Epithelial cell of prostate (primary cell): ENCODE measurements around the gene RNF222.
"Not testable (repeated sequence)": the region's sequence is repeated elsewhere in the genome, so short reads cannot be mapped to it uniquely, and the experiment has no call there.

ENCODE experiments used
- DNase-seq: peaks from one replicate; pipeline ENCODE4 v3.0.0-alpha.2; 2011; ENCODE audit warnings: low read depth, low spot score
- H3K27ac ChIP-seq: fragments of 450-650 bp; 2 replicates; pipeline ENCODE4 v1.5.1; 2017; ENCODE audit warnings: mild to moderate bottlenecking

The RNF222 gene

DNA sequence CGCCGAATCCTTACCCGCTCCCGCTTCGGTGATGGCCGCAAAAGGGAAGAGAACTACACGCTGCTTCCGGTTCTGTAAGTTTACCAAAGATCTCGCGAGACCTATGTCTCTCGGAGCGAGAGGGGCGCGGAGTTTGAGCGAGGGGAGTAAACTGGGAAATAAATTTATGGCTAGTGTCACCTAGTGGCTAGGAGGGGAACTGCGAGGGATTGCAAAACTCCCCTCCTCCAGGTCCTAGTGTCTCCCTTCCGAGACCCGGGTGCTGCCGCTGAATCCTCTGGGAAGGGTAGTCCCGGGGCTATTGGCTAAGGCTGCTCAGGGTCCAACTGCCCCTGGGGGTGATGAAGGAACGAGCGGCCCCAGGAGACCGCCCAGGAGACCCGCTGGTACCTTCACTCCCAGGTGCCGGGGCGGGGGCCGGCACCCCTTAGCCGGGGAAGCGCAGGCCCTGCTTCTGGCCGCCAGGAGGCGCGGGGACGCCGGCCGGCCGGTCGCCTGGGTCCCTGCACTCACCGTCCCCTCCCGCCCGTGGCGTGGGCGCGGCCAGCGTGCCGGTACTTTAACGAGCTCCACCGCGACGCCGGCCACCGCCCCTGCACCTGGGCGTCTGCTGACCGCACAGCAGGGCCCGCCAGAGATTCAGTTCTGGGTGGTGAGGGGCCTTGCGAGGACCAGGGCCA is 14.3 kb downstream of the RNF222 start, which contains the start of gene RPL26:
Gene RPL26, minus strand, starts transcription at position 51 of the 680 bp plus-strand sequence. CDS start 883 bp downstream, outside the sequence.
- peak; percentile 88 for DNase-seq
- H3K27ac ChIP-seq, result peak within 1 kb of the TSS; percentile 92

DNA sequence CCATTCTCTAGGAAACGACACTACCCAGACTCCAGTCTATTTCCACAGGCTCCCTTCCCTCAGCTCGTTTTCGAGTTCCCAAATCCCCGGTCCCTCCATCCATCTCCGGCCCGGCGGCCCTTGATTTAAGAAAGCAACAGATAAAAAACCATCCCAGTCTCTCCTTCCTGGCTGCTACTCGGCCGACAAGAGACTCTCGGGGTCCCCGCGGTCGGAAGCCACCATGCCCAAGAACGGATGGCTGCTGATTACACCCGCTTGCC is 14.8 kb downstream of the RNF222 start:
- DNase-seq, result no peak
- H3K27ac ChIP-seq, result peak overlapping the region; percentile 92

DNA sequence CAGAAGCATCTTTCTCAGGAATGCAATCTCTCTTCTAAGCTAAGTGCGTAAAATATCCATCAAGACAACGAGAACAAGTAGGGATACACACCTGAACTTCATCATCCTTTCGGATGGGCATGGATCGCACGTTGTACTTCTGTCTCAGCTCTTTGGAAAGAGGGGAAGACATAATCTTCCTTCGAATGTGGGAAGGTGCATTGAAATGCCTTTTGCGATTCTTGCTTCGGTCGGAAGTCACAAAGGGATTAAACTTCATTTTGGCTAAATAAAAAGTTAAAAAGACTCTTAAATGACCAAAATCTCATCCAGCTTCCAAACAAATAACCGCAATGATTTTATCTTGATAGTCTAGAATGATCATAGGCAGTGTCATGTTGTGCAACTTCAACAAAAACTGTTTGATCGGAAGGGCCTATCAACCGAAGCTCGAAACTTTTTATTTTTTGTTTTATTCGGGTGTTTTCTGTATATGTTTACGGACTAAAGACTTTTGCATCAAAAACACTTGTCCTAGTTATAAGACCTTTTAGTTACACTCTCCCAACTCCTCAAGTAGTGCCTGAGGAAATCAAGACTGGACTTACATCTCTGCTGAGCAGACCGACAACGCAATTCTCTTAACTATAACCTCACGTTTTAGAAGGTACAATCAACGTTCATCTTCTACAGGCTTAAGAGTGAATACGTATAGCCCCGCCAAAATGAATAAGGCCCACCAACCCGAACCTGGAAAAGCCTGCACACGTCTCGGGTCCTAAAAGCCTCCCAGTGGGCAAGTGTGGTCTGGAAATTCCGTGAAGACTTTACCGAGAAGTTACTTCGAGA is 15.4 kb downstream of the RNF222 start:
- peak overlapping the region; percentile 92 for H3K27ac ChIP-seq
- DNase-seq, result no peak

DNA sequence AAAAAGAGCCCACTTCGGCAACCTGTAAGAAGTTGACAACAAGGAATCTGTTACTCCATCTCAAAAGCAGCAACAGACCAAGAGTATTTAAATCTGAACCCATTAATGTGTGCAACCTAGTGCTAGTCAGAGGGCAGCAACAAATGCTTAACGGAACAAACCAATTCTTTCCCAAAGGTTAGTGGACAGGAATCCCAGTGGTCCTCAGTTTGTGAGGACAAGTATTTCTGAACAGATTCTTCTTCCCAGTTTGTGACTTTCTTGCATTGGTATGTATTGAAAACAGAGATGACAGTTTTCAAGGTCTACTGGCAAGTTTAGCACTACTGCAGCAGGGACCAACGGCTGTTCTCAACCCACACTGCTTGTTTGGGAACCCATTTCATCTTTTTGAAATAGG is 17.6 kb downstream of the RNF222 start:
- no peak for DNase-seq
- peak overlapping the region; percentile 92 for H3K27ac ChIP-seq

DNA sequence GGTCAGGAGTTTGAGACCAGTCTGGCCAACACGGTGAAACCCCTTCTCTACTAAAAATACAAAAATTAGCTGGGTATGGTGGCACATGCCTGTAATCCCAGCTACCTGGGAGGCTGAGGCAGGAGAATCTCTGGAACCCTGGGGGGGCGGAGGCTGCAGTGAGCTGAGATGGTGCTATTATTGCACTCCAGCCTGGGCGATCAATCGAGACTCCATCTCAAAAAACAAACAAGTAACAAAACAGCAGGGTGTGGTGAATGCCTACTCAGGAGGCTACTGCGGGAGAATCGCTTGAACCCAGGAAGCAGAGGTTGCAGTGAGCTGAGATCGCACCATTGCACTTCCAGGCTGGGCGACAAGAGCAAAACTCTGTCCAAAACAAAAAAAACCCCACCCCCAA is 19.5 kb downstream of the RNF222 start:
- DNase-seq, result not testable (repeated sequence)
- peak overlapping the region; percentile 92 for H3K27ac ChIP-seq

DNA sequence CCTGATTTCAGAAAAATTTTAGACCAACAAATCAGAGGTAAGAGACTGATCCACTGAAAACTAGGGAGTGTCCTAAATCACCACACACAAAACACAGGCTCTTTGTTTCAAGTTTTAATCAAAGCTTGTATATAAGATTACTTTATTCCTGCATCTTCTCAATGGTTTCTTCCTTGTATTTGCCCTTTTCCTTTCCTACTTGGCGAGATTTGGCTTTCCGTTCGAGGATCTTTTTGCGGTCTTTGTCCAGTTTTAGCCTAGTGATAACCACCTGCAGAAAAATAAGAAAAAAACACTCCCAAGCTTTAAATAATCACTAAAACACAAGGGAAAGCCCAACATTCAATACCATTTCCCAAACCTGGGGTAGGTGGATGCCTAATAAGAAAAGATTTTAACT is 20.2 kb downstream of the RNF222 start:
- H3K27ac ChIP-seq, result peak overlapping the region; percentile 92
- DNase-seq, result no peak

DNA sequence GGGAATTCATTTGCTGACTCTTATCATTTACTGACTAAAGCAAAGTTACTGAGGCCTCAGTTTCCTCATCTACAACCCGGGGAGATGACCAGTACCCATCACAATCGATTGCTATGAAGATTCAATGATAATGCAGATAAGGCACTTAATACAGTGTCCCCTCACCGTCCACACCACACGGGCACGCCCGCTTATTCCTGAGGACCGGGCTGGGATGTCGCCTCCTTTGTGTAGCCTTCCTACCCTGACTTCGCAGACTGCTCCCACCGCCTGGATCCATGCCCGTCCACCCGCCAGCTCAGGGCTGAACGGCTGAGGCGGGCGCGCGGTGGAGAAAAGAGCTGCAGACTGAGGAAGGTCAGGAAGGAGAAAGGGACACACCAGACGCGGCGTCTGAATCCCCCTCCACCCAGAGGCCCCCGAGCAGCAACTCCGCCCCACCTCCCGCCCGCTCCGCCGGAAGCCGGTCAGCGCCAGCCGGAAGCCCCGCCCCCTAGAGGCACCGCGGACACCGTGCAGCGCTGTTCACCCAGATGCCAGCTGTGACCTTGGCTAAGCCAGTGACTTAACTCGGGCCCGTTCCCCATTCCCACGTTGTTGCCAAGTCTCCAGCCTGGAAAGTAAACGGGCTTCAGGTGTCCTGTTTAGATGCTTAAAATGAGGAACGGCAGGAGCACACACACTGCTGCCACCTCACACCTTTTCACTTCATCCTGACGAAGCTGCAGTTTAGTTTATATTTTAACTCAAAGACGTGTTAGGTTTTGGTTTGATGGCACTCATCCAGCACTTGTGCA is 21.2 kb downstream of the RNF222 start, which contains the start of gene KRABD2:
Gene KRABD2, minus strand, starts transcription at position 434 of the 797 bp plus-strand sequence.
- peak within 1 kb of the TSS; percentile 92 for H3K27ac ChIP-seq
- DNase-seq, result no peak

DNA sequence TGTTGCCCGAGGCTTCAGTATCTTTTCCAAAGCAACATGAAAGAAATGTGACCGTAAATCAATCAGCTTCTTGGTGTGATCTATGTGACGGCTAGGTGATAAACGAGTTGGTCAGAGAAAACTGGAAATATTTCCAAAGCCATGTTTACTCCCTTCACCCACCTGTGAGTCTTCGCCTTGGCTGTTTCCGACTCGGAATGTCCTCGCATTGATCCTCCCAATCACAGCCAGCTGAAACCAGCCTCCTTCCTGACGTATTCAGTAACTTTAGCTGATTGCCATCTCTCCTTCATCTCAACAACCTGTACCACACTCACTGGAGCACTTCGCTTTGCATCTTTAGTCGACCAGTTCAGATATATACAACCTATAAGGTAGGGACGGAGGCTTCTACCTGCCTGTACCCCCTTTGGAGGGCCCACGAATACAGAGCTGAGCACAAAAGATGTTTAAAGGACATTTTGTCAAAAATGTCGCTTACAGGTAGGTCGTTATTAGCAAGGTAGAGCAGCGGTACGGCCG is 21.8 kb downstream of the RNF222 start:
- no peak for DNase-seq
- H3K27ac ChIP-seq, result peak overlapping the region; percentile 92

DNA sequence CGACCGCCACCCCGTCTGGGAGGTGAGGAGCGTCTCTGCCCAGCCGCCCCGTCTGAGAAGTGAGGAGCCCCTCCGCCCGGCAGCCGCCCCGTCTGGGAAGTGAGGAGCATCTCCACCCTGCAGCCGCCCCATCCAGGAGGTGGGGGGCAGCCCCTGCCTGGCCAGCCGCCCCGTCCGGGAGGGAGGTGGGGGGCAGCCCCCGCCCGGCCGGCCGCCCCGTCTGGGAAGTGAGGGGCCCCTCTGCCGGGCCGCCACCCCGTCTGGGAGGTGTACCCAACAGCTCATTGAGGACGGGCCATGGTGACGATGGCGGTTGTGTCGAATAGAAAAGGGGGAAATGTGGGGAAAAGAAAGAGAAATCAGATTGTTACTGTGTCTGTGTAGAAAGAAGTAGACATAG is 23.8 kb downstream of the RNF222 start:
- DNase-seq, H3K27ac ChIP-seq: not testable (repeated sequence)

DNA sequence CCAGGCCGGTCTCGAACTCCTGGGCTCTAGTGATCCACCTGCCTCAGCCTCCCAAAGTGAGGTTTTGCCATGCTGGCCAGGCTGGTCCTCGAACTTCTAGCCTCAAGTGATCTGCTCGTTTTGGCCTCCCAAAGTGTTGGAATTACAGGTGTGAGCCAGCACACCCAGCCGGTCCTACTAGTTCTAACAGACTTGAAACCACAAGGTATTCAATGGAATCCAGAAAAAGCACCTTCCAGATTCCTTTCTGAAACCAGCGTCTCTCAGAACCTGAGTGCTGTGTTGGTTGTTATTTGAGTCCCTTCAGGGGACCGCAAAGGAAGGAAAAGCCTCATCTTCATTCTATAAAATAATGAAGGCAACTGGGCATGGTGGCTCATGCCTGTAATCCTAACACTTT is 25.2 kb downstream of the RNF222 start:
- no peak for DNase-seq
- H3K27ac ChIP-seq, result no peak overlapping the region

DNA sequence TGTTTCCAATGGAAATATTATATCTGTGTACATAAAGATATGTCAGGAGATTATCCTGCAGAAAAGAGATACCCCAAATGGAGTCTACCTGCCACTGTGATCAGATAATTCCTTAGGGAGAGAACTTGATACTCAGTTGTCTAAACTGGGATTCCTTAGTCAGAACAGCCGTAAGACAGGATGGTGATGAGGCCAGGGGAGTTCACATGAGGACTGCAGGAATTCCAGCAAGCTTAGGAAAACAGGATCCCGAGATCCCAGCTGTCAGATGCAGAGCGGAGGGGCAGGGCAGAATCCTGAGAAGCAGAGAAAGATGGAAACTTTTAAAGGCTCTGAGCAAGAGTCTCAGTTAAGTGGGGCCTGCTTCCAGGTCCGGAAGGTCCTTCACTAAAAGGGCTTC is 25.8 kb downstream of the RNF222 start:
- DNase-seq, result no peak
- no peak overlapping the region for H3K27ac ChIP-seq

DNA sequence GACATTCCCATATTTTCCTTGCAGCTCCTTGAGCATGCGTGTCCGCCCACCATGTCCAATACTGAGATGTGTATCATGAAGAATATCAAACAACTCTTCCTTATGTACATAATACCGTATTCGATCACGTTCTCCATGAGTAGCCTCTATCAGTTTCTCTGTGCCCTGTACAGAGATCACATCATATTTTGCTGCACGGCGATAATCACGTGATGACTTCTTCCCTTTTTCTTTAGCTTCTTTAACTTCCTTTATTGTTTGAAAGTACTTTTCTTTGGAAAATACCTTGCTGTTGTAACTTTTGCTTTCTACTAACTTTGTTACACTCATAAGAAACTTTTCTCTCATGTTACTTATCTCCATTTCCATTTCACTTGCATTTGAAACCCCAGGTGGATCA is 27.7 kb downstream of the RNF222 start:
- DNase-seq, result no peak
- H3K27ac ChIP-seq, result no peak overlapping the region

DNA sequence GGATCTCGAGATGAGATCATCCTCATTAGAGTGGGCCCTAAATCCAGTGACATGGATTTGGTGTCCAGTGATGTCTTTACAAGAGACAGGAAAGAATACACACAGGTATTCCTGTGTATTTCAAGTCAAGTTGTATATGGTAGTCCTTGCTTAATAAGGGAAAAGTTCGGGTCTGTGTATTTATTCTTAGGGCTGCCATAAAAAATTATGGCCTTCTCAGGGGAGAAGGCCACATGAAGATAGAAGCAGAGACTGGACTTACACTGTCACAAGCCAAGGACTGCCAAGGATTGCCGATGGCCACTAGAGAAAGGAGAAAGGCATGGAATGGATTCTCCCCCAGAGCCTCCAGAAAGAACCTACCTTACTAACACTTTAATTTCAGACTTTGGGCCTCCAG is 29.4 kb downstream of the RNF222 start:
- H3K27ac ChIP-seq, result no peak overlapping the region
- DNase-seq, result no peak

DNA sequence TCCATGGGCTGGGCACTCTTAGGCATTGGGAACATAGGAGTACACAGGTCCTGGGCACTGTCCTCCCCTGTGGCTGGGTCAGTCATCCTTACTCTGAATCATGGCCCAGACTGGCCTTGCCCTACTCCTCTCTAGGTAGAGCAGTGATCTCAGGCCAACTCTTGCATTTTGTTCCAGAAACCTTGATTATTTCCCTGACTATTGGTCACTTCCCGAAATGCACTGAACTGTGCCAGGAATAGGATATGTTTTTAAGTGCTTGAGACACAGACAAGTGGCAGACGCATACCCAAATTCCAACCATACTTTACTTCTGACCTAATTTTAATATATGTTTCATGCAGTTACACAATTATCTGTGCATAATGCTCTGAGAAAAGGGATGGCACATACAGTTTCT is 31.4 kb downstream of the RNF222 start:
- peak overlapping the region; percentile 26 for H3K27ac ChIP-seq
- no peak for DNase-seq

DNA sequence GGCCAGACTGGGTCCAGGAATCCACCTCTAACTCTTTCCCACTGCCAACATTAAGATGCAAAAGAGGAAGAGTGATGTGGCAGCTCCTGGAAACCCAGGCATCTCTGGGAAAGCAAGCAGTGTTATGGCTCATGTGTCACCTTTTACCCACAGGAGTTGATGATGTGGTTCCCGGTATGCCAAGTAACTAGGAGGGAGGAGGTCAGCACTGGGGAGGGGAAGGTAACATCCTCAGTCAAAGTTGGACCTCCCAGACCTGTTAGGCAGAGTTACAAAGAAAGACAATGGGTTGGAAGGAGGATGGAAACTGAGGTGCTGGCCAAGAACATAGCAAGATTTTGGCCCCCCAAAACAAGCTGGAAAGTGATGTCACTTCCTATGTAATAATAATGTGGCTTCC is 32.5 kb downstream of the RNF222 start:
- DNase-seq, result no peak
- no peak overlapping the region for H3K27ac ChIP-seq

DNA sequence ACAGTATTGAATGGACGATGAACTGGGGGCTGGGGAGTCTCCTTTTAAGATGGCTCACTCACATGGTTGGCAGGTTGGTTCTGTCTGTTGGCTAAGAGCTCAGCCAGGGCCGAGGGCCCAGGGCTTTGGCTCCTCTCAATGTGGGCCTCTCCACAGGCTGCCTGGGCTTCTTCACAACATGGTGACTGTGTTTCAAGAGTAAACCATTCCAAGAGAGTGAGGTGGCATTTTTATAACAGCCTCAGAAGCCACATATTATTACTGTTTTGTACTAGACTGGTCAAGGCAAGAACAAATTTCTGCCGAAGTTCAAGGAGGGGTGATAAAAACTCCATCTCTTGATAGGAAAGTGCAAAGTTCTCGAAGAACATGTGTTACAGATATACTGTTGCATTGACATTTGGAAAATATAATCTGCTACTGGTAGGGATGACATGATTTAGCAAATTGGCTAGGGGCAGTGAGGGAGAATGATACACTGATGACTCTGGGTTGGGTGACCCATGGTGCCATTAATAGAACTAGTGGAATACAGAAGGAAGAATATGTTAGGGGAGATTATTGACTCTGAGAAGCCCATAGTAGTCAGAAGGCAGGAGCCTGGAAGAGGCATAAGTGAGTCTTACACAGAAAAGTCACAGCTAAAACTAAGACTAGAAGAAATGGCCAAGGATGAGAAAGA is 34.8 kb downstream of the RNF222 start:
- H3K27ac ChIP-seq, result no peak overlapping the region
- DNase-seq, result no peak

DNA sequence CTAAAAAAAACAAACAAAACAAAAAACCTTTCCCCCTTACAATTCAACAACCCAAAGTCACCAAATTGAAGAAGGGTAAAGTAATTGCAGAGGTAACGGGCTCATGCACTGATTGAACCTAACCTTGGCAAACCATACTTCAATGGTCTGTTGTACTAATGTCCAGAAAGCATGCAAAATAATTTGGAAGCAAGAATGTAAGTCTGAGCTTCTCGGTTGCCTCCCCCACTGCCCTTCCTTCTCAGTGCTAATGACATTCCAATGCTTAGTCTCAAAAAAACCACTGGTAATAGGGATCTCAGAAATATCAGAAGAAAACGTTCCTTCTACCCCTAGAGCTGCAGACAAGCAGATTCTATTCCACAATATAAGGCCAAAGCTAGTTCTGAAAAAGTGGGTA is 36.9 kb downstream of the RNF222 start:
- H3K27ac ChIP-seq, result no peak overlapping the region
- DNase-seq, result no peak

DNA sequence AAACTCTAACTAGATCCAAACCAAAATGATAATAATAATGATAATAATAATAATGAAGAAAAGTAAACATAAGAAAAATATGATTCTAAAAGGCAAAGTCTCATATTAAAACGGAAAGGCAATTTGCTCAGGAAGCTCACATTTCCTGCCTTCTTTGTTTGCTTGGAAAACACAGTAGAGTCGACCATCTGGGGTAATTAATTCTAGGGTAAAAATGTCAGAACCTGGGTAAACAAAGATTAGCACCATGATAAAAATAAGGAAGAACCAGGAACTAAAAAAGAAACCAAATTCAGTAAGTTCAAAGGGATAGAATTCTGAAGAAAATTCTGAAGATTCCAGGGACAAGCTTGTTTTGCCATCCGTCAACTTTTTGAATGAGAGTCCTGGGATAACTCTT is 37.4 kb downstream of the RNF222 start:
- H3K27ac ChIP-seq, result no peak overlapping the region
- DNase-seq, result no peak

DNA sequence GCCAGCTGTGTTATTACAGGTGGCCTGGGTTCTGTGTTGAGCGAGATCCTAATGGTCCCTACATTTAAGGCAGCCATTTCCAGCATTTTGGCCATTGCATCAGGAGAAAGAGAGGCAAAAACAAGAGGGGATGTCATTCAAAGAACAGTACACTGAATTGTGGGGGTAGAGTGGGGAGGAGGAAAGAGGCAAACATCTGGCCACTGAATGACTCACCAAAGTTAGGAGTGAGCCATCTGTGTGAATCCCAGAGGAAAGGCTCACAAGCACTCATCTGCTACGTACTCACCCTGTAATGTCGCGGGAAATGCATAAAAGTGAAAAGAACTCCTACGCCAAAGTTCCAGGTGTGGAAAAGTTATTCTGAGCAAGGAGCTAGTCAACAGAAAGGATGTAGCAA is 37.9 kb downstream of the RNF222 start:
- no peak overlapping the region for H3K27ac ChIP-seq
- no peak for DNase-seq

DNA sequence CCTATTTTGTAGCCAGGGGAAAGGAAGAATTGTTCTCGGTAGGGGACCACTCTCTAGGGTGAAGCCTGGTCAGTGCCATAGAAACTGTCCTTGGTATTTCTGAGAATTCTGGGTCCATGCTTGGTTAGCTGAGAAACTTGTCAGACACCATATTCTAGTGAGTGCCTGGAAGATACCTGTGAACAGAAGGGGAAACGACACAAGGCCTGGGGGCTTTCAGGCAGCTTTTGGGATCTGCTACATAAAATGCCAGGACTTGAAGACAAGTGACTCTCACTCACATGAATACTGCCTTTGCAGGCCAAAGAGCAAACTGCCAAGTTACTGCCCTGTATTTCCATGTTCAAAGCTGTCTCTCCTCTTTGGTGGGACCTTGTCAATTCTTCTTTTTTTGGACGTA is 39.7 kb downstream of the RNF222 start:
- no peak for DNase-seq
- no peak overlapping the region for H3K27ac ChIP-seq
